Suprapubic skin (tissue), 4 donors: ENCODE data around the gene FGF12. TPM values are rescaled to one million over a fixed set of nuclear protein-coding genes. Genes with fewer than 3 reads are reported as not detected.

Source experiments
- DNase-seq, 2 donors: peaks; one replicate each; pipeline ENCODE4 v3.0.0-alpha.2; 2019; ENCODE audit warnings: low spot score in 2 of 2
- H3K27ac ChIP-seq: fragments of 200-600 bp; sonication (generic); one replicate; pipeline ENCODE4 v1.5.1; 2019
- H3K27me3 ChIP-seq: fragments of 200-600 bp; sonication (generic); one replicate; pipeline ENCODE4 v1.5.1; 2019
- H3K36me3 ChIP-seq: fragments of 200-600 bp; sonication (generic); one replicate; pipeline ENCODE4 v1.5.1; 2019
- H3K4me1 ChIP-seq: fragments of 200-600 bp; sonication (generic); one replicate; pipeline ENCODE4 v1.5.1; 2019
- H3K4me3 ChIP-seq: fragments of 200-600 bp; sonication (generic); one replicate; pipeline ENCODE4 v1.5.1; 2019; ENCODE audit warnings: mild to moderate bottlenecking
- H3K9me3 ChIP-seq: fragments of 200-600 bp; sonication (generic); one replicate; pipeline ENCODE4 v1.5.1; 2019
- CTCF ChIP-seq, 2 donors: fragments of 200-600 bp in 1 of 2; fragments of 450-650 bp in 1 of 2; sonication (generic) in 1 of 2; IDR thresholded peaks; one replicate each; pipeline ENCODE4 v1.5.1; 2016 to 2019; ENCODE audit warnings: antibody characterized with exemption in 2 of 2, mild to moderate bottlenecking in 1 of 2, moderate library complexity in 1 of 2
- EP300 ChIP-seq: sonication (generic); formaldehyde crosslinking; IDR thresholded peaks from one replicate; pipeline ENCODE4 v1.6.1; 2017; ENCODE audit warnings: antibody characterized with exemption
- POLR2A ChIP-seq, 2 donors: fragments of 450-650 bp; IDR thresholded peaks; one replicate each; pipeline ENCODE4 v1.6.1; 2017; ENCODE audit warnings: antibody characterized with exemption in 2 of 2, mild to moderate bottlenecking in 2 of 2, moderate library complexity in 2 of 2
- POLR2AphosphoS5 ChIP-seq, 3 donors: sonication (generic); formaldehyde crosslinking; IDR thresholded peaks; one replicate each; pipeline ENCODE4 v1.6.1; 2017; ENCODE audit warnings: antibody characterized with exemption in 3 of 3
- WGBS: methylation state at CpG from one replicate; pipeline ENCODE4 v1.1.5; 2018; 5-methylcytosine and 5-hydroxymethylcytosine counted together
- total RNA-seq, 4 donors: library from RNA; depleted of rRNA; stranded (reverse); fragments of >200 nt; gene quantifications; one replicate each; pipeline ENCODE4 v1.1.0, GENCODE V29; 2016

The FGF12 gene
- total RNA-seq, 4 donors from 2014 or later, result 1.5 to 3.6 (median 1.6) TPM

DNA sequence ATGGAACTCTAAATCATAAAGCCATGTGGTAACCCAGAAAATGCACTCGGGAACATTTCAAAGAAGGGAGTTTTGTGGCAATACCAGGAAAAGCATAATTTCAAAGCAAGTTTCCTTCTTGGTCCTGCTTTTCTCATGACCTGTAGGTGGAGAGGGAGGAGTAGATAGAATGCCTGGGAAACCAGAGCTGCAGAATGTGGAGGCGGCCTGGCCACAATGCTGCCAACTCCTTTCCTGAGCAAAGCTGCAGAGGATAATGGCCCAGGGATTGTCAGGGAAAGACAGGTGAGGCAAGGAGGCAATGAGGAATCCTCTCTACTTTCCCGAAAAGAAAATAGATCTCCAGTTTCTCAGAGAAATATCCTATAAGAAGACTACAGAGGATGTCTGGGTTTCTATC is 330.3 kb downstream of the FGF12 start:
- Histone ChIP-seq H3K4me3 (no peak overlapping the region), H3K4me1 (no peaks in the 10 kb centered on the region), H3K9me3 (no peaks in the 10 kb centered on the region), H3K36me3 (no peaks in the 10 kb centered on the region), H3K27ac (no peak overlapping the region), H3K27me3 (no peaks in the 10 kb centered on the region)
- no peak for DNase-seq
- TF ChIP-seq CTCF (IDR thresholded peaks at IDR 0.05), result no peak
- TF ChIP-seq POLR2AphosphoS5 (IDR thresholded peaks at IDR 0.05), result no peak
- TF ChIP-seq POLR2A (IDR thresholded peaks at IDR 0.05), result no peak
- no peak for TF ChIP-seq EP300
- WGBS, result 83% methylated on average over 3 of the region's 3 CpGs

DNA sequence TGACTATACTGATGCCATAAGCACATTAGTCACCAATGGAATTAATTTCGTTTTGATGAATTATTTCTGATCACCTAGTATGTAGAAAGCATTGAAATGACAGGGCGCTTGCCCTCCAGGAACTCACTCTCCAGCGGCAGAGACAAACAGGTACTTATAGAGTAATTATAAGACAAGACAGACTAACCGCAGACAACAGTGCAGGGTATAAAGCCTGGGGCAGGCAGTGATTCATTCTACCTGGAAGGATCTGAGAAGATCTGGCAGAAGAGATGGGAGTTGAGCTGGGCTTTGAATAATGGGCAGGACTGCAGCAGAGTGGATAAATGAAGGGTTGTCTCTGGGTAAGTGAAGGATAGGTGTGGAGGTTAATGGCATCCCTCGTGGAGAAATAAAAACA is 331.8 kb downstream of the FGF12 start:
- TF ChIP-seq POLR2AphosphoS5 (IDR thresholded peaks at IDR 0.05), result no peak
- TF ChIP-seq CTCF (IDR thresholded peaks at IDR 0.05), result no peak
- TF ChIP-seq EP300, result no peak
- no peak for TF ChIP-seq POLR2A (IDR thresholded peaks at IDR 0.05)
- 56% methylated on average over 5 of the region's 5 CpGs for WGBS
- H3K4me3 ChIP-seq, result no peak overlapping the region
- no peaks in the 10 kb centered on the region for H3K27me3 ChIP-seq
- no peaks in the 10 kb centered on the region for H3K36me3 ChIP-seq
- no peaks in the 10 kb centered on the region for H3K4me1 ChIP-seq
- no peak for DNase-seq
- no peaks in the 10 kb centered on the region for H3K9me3 ChIP-seq
- no peak overlapping the region for H3K27ac ChIP-seq

DNA sequence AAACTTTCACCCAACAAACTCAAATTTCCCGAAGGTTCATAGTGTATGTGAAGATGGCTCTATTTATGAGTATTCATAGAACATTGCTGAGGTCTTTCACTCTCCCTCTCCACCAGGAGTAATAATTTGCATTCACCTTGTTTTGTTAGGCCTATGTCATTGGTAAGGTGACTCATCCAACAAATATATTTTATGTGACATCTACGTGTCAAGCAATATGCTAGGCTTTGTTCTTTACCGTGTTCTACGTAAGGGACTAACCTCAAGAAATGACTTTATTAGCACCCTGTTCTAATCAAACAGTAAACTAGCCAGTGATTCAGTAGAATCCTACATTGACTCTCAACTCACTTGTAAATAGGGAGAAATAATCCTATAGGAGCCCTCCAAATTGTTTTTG is 334.4 kb downstream of the FGF12 start:
- WGBS, result 77% methylated on average over 4 of the region's 4 CpGs
- no peaks in the 10 kb centered on the region for H3K9me3 ChIP-seq
- H3K27ac ChIP-seq, result no peak overlapping the region
- no peak overlapping the region for H3K4me3 ChIP-seq
- no peaks in the 10 kb centered on the region for H3K36me3 ChIP-seq
- no peak for TF ChIP-seq EP300
- TF ChIP-seq CTCF (IDR thresholded peaks at IDR 0.05), result no peak
- no peak for TF ChIP-seq POLR2AphosphoS5 (IDR thresholded peaks at IDR 0.05)
- TF ChIP-seq POLR2A (IDR thresholded peaks at IDR 0.05), result no peak
- no peak for DNase-seq
- no peaks in the 10 kb centered on the region for H3K4me1 ChIP-seq
- H3K27me3 ChIP-seq, result no peaks in the 10 kb centered on the region

DNA sequence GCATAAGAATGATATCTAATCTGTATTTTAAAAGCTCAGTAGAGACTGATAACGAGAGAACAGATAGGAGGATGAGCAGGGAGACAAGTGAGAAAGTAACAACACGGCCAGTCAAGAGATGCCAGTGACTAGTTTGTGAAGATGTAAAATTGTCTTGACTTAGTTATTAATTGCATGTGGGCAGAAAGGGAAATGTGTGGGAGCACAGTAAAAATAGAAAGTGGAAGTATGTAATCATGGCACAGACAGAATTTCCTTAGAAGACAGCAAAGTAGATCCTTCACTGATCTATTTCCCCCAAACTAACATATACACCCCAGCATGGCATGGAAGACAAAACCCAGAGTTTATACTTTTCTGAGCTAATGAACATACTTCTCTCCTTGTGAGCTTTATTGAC is 344.5 kb downstream of the FGF12 start:
- 60% methylated on average over 2 of the region's 2 CpGs for WGBS
- no peak for DNase-seq
- TF ChIP-seq CTCF (IDR thresholded peaks at IDR 0.05) (no peak), POLR2A (IDR thresholded peaks at IDR 0.05) (no peak), POLR2AphosphoS5 (IDR thresholded peaks at IDR 0.05) (no peak), EP300 (no peak)

DNA sequence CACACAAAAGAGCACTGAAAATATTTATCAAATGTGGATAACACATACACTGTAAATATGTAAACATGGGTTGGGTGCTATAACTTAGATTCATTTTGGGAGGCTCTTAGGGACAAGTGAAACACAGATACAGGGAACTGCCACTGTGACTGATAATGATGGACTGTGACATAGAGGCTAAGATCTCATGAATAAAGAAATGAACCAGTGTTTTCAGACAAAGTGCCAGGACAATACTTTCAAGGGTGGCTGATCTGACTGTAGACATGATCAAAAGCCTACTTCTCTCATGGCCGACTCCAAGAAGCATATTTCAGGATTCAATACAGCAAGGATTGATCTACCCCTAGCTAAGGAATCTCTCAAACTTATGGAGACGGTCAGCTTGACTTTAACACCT is 353.8 kb downstream of the FGF12 start:
- Histone ChIP-seq H3K9me3 (no peaks in the 10 kb centered on the region), H3K36me3 (no peaks in the 10 kb centered on the region), H3K27ac (no peak overlapping the region), H3K4me1 (no peaks in the 10 kb centered on the region), H3K27me3 (no peaks in the 10 kb centered on the region), H3K4me3 (no peak overlapping the region)
- DNase-seq, result no peak
- TF ChIP-seq POLR2A (IDR thresholded peaks at IDR 0.05), result no peak
- TF ChIP-seq CTCF (IDR thresholded peaks at IDR 0.05), result no peak
- TF ChIP-seq POLR2AphosphoS5 (IDR thresholded peaks at IDR 0.05), result no peak
- TF ChIP-seq EP300, result no peak
- WGBS, result 87% methylated on average over 2 of the region's 2 CpGs

More for the DNA sequence above, 344.5 kb downstream of the FGF12 start:
- no peaks in the 10 kb centered on the region for H3K27me3 ChIP-seq
- H3K4me1 ChIP-seq, result no peaks in the 10 kb centered on the region
- no peaks in the 10 kb centered on the region for H3K36me3 ChIP-seq
- H3K9me3 ChIP-seq, result no peaks in the 10 kb centered on the region
- no peak overlapping the region for H3K4me3 ChIP-seq
- no peak overlapping the region for H3K27ac ChIP-seq
